Measurements from ENCODE around the gene ZFAND4. TPM values are rescaled to one million over a fixed set of nuclear protein-coding genes. Genes with fewer than 3 reads are reported as not detected.

The ZFAND4 gene
- total and polyA plus RNA-seq, 4 donors = 3.2 to 15.7 (median 8.0) TPM

DNA sequence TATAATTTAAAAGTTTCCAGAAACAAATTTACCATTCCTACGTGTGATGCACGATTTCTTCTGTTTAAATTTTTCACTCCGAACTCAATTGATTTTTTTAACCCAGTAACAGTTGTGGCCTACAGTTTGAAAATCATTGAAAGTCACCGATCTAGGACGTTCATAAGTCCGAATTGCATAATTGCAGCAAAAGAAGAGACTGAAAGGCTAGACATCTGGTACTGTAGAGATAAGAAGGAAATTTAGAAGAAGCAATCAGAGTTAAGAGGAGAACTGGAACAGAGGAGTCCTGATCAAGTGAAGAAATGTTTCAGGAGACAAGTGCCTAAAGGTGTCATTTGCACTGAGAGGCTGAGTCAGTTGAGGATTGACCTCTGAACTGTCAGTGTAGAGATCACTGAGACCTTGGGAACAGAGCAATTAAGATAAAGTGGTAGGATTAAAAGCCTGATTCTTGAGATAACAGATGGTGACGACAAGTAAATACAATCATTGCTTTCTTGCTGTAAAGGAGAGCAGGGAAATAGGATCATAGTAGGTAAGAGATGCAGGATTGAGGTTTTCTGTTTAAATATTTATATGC lies 73.5 kb downstream of the ZFAND4 start (continued):
- TF ChIP-seq, protein P1, sequence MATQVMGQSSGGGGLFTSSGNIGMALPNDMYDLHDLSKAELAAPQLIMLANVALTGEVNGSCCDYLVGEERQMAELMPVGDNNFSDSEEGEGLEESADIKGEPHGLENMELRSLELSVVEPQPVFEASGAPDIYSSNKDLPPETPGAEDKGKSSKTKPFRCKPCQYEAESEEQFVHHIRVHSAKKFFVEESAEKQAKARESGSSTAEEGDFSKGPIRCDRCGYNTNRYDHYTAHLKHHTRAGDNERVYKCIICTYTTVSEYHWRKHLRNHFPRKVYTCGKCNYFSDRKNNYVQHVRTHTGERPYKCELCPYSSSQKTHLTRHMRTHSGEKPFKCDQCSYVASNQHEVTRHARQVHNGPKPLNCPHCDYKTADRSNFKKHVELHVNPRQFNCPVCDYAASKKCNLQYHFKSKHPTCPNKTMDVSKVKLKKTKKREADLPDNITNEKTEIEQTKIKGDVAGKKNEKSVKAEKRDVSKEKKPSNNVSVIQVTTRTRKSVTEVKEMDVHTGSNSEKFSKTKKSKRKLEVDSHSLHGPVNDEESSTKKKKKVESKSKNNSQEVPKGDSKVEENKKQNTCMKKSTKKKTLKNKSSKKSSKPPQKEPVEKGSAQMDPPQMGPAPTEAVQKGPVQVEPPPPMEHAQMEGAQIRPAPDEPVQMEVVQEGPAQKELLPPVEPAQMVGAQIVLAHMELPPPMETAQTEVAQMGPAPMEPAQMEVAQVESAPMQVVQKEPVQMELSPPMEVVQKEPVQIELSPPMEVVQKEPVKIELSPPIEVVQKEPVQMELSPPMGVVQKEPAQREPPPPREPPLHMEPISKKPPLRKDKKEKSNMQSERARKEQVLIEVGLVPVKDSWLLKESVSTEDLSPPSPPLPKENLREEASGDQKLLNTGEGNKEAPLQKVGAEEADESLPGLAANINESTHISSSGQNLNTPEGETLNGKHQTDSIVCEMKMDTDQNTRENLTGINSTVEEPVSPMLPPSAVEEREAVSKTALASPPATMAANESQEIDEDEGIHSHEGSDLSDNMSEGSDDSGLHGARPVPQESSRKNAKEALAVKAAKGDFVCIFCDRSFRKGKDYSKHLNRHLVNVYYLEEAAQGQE (IDR thresholded peaks at IDR 0.05) = no peak
- no peak for TF ChIP-seq EGR1 (IDR thresholded peaks at IDR 0.05; ENCODE audit: low read depth in 2 of 2)
- peak; percentile 17 for TF ChIP-seq NR2F2 (IDR thresholded peaks at IDR 0.05)
- TF ChIP-seq TAF1 (conservative IDR thresholded peaks at IDR 0.05) = no peak
- no peak for TF ChIP-seq YY1 (IDR thresholded peaks at IDR 0.05)
- peak; percentile 67 for TF ChIP-seq HNF4G (IDR thresholded peaks at IDR 0.05)

DNA sequence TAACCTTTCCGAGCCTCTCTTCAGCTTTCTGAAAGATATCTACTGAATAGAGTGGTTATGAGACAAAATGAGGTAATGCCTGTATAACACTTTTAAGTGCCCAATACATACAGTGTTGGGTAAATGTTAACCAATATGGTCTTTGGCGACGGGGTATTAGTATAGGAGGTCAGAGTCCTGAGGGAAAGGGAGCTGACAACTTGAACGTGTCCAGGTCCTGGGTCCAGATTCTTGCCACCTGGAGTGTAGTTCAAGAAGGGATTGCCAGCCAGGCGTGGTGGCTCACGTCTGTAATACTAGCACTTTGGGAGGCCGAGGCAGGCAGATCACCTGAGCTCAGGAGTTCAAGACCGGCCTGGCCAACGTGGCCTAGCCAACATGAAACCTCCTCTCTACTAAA lies 76.0 kb downstream of the ZFAND4 start:
- Histone ChIP-seq H3K9me3 (ENCODE audit: control insufficient read depth in 4 of 4, low read length in 3 of 4) (no peaks in the 10 kb centered on the region), H3K4me3 (ENCODE audit: low read depth in 1 of 3, low read length in 3 of 3) (no peak overlapping the region), H3K36me3 (ENCODE audit: control insufficient read depth in 4 of 4, insufficient read depth in 3 of 4, low read depth in 1 of 4, low read length in 3 of 4) (peaks cover 0 to 2% (median 0%) of the 10 kb centered on the region in 4 donors), H3K9ac (ENCODE audit: low read depth in 1 of 2, low read length in 2 of 2) (no peak overlapping the region), H3K4me1 (ENCODE audit: control insufficient read depth in 4 of 4, insufficient read depth in 4 of 4, low read length in 3 of 4) (peaks cover 4 to 44% (median 27%) of the 10 kb centered on the region in 4 donors), H3K27me3 (ENCODE audit: control insufficient read depth in 4 of 4, insufficient read depth in 4 of 4, low read length in 3 of 4) (no peaks in the 10 kb centered on the region), H3K27ac (ENCODE audit: low read depth in 1 of 2, low read length in 2 of 2) (no peak overlapping the region)
- WGBS = 86% methylated on average over 9 of the region's 9 CpGs
- no peak for DNase-seq (ENCODE audit: low spot score)
- TF ChIP-seq, protein P1 (IDR thresholded peaks at IDR 0.05) = no peak
- TF ChIP-seq SP1 (IDR thresholded peaks at IDR 0.05) = no peak
- no peak for TF ChIP-seq RAD21 (IDR thresholded peaks at IDR 0.05)
- TF ChIP-seq YY1 (IDR thresholded peaks at IDR 0.05) = no peak
- TF ChIP-seq, protein P2, sequence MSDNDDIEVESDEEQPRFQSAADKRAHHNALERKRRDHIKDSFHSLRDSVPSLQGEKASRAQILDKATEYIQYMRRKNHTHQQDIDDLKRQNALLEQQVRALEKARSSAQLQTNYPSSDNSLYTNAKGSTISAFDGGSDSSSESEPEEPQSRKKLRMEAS (IDR thresholded peaks at IDR 0.05) = no peak
- no peak for TF ChIP-seq GABPA (IDR thresholded peaks at IDR 0.05 in 1 of 2, conservative IDR thresholded peaks at IDR 0.05 in 1 of 2)
- TF ChIP-seq, protein P3, sequence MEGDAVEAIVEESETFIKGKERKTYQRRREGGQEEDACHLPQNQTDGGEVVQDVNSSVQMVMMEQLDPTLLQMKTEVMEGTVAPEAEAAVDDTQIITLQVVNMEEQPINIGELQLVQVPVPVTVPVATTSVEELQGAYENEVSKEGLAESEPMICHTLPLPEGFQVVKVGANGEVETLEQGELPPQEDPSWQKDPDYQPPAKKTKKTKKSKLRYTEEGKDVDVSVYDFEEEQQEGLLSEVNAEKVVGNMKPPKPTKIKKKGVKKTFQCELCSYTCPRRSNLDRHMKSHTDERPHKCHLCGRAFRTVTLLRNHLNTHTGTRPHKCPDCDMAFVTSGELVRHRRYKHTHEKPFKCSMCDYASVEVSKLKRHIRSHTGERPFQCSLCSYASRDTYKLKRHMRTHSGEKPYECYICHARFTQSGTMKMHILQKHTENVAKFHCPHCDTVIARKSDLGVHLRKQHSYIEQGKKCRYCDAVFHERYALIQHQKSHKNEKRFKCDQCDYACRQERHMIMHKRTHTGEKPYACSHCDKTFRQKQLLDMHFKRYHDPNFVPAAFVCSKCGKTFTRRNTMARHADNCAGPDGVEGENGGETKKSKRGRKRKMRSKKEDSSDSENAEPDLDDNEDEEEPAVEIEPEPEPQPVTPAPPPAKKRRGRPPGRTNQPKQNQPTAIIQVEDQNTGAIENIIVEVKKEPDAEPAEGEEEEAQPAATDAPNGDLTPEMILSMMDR (IDR thresholded peaks at IDR 0.05; ENCODE audit: low read depth, low read length, missing input control) = no peak
- TF ChIP-seq, protein P4, sequence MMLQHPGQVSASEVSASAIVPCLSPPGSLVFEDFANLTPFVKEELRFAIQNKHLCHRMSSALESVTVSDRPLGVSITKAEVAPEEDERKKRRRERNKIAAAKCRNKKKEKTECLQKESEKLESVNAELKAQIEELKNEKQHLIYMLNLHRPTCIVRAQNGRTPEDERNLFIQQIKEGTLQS (IDR thresholded peaks at IDR 0.05) = no peak

All from liver (tissue), 9 donors.